WTC11 (cell line): Measurements from ENCODE around the gene CTSA. TPM values are rescaled to one million over a fixed set of nuclear protein-coding genes. Genes with fewer than 3 reads are reported as not detected.
"Not testable (repeated sequence)": the region's sequence is repeated elsewhere in the genome, so short reads cannot be mapped to it uniquely, and the experiment has no call there.

Experiments
- ATAC-seq: fragments of 200-7000 bp; cut with Tn5 transposase; 2 replicates; pipeline ENCODE4 v1.10.0; 2021; ENCODE audit warnings: mild to moderate bottlenecking, moderate library complexity
- CTCF ChIA-PET: fragments of 300-600 bp; sonication (Branson Sonifier 250); formaldehyde crosslinking; loops from one replicate; lab custom pipeline; 2021; ENCODE audit warnings: antibody characterized with exemption; lab: Charles Lee
- POLR2A ChIA-PET: fragments of 350-600 bp; sonication (Branson Sonifier 250); formaldehyde crosslinking; loops from one replicate; lab custom pipeline; 2021; ENCODE audit warnings: antibody characterized with exemption; lab: Charles Lee
- DNase-seq: peaks from one replicate; pipeline ENCODE4 v3.0.0; 2021; ENCODE audit warnings: low spot score
- H3K27ac Mint-ChIP-seq: 2 replicates; pipeline ENCODE4 v1.8.0; 2021; ENCODE audit warnings: mixed read lengths
- H3K27me3 Mint-ChIP-seq: 2 replicates; pipeline ENCODE4 v1.8.0; 2021; ENCODE audit warnings: low read depth, mild to moderate bottlenecking, moderate library complexity, mixed read lengths
- H3K36me3 Mint-ChIP-seq: 2 replicates; pipeline ENCODE4 v1.8.0; 2021; ENCODE audit warnings: mixed read lengths
- H3K4me1 Mint-ChIP-seq: 2 replicates; pipeline ENCODE4 v1.8.0; 2022; ENCODE audit warnings: mixed read lengths
- H3K4me3 Mint-ChIP-seq: 2 replicates; pipeline ENCODE4 v1.8.0; 2021; ENCODE audit warnings: mild to moderate bottlenecking, moderate library complexity, mixed read lengths
- H3K9me3 Mint-ChIP-seq: 2 replicates; pipeline ENCODE4 v1.8.0; 2021; ENCODE audit warnings: mixed read lengths
- ATF1 ChIP-seq: sonication (generic); formaldehyde crosslinking; IDR thresholded peaks from 2 replicates; pipeline ENCODE4 v1.8.1; 2023; ENCODE audit warnings: mild to moderate bottlenecking, moderate library complexity, missing genetic modification reagents
- CDX4 ChIP-seq: fragments of 250-450 bp; sonication (Bioruptor Pico); IDR thresholded peaks from 2 replicates; pipeline ENCODE4 v1.9.0; 2021; ENCODE audit warnings: moderate library complexity, mild to moderate bottlenecking, inconsistent platforms, borderline replicate concordance
- CREM ChIP-seq: sonication (generic); formaldehyde crosslinking; IDR thresholded peaks from 2 replicates; pipeline ENCODE4 v1.8.1; 2022; ENCODE audit warnings: mild to moderate bottlenecking, missing genetic modification reagents, moderate library complexity
- CTCF ChIP-seq: fragments of 200-600 bp; IDR thresholded peaks from 2 replicates; pipeline ENCODE4 v1.8.0; 2022; ENCODE audit warnings: antibody characterized with exemption
- E2F1 ChIP-seq: sonication (generic); formaldehyde crosslinking; IDR thresholded peaks from 2 replicates; pipeline ENCODE4 v1.8.0; 2022; ENCODE audit warnings: mild to moderate bottlenecking, missing genetic modification reagents
- E2F5 ChIP-seq: sonication (generic); formaldehyde crosslinking; IDR thresholded peaks from 2 replicates; pipeline ENCODE4 v1.8.1; 2022; ENCODE audit warnings: mild to moderate bottlenecking, moderate library complexity, missing genetic modification reagents
- ELF4 ChIP-seq: sonication (generic); formaldehyde crosslinking; IDR thresholded peaks from 2 replicates; pipeline ENCODE4 v1.8.1; 2022; ENCODE audit warnings: low read depth, mild to moderate bottlenecking, moderate library complexity, missing genetic modification reagents
- FOXK1 ChIP-seq: sonication (generic); formaldehyde crosslinking; IDR thresholded peaks from 2 replicates; pipeline ENCODE4 v1.8.0; 2022; ENCODE audit warnings: mild to moderate bottlenecking, moderate library complexity, missing genetic modification reagents
- IRF2 ChIP-seq: sonication (generic); formaldehyde crosslinking; IDR thresholded peaks from 2 replicates; pipeline ENCODE4 v1.8.0; 2022; ENCODE audit warnings: low read depth, missing genetic modification reagents, borderline replicate concordance
- NR2C2 ChIP-seq: sonication (generic); formaldehyde crosslinking; IDR thresholded peaks from 2 replicates; pipeline ENCODE4 v1.8.0; 2022; ENCODE audit warnings: mild to moderate bottlenecking, missing genetic modification reagents
- PRDM15 ChIP-seq: sonication (generic); formaldehyde crosslinking; IDR thresholded peaks from 2 replicates; pipeline ENCODE4 v1.8.0; 2022; ENCODE audit warnings: missing genetic modification reagents
- RORB ChIP-seq: fragments of 250-450 bp; sonication (Bioruptor Pico); IDR thresholded peaks from 2 replicates; pipeline ENCODE4 v1.9.0; 2021; ENCODE audit warnings: mild to moderate bottlenecking
- SMAD3 ChIP-seq: sonication (generic); formaldehyde crosslinking; IDR thresholded peaks from 2 replicates; pipeline ENCODE4 v1.8.0; 2022; ENCODE audit warnings: missing genetic modification reagents, mild to moderate bottlenecking, borderline replicate concordance
- ZNF317 ChIP-seq: sonication (generic); formaldehyde crosslinking; IDR thresholded peaks from 2 replicates; pipeline ENCODE4 v1.8.1; 2023; ENCODE audit warnings: low read depth, mild to moderate bottlenecking, moderate library complexity, missing genetic modification reagents, borderline replicate concordance
- total RNA-seq: library from RNA; stranded (reverse); gene quantifications from 3 replicates; pipeline ENCODE4 v1.2.3, GENCODE V29; 2021

CTSA gene
- total RNA-seq, 1 experiment from 2014 or later, result 48.3 TPM

- Mint-ChIP-seq H3K4me3 (no peak overlapping the region), H3K4me1 (peaks cover 8% of the 10 kb centered on the region; the same call in 1 of the 2 replicates), H3K27ac (peak overlapping the region; percentile 32), H3K36me3 (0 out of 2 replicates have a peak, but pooled peaks cover 2% of the 10 kb centered on the region), H3K9me3 (no peaks in the 10 kb centered on the region), H3K27me3 (no peaks in the 10 kb centered on the region)
- POLR2A ChIA-PET, result interaction anchor here (0.7 kb wide), 1 partner anchor 32 kb away, joined by 3 read pairs; no protein-coding TSS in a partner anchor
- TF ChIP-seq CREM (CRISPR knock-in tag) (no peak), CDX4 (no peak), ATF1 (CRISPR knock-in tag) (no peak), E2F5 (CRISPR knock-in tag) (no peak), ZNF317 (CRISPR knock-in tag) (no peak), RORB (CRISPR knock-in tag) (no peak), ELF4 (no peak), PRDM15 (CRISPR knock-in tag) (no peak), E2F1 (CRISPR knock-in tag) (no peak), NR2C2 (no peak), IRF2 (CRISPR knock-in tag) (no peak), SMAD3 (CRISPR knock-in tag) (no peak), FOXK1 (no peak), CTCF (no peak)
- DNase-seq, result no peak
- CTCF ChIA-PET, result interaction anchor here (0.5 to 1.4 kb wide), 4 partner anchors 37 to 201 kb away, joined by 3 to 6 read pairs (median 5); no protein-coding TSS in a partner anchor
- no peak for ATAC-seq
Measured at GRCh38 chr20:45927071-45927878, 36.1 kb downstream of the CTSA start.

- H3K27me3 Mint-ChIP-seq, POLR2A ChIA-PET: not testable (repeated sequence)
- CTCF ChIA-PET, result interaction anchor here (1.0 kb wide), 1 partner anchor 38 kb away, joined by 3 read pairs; no protein-coding TSS in a partner anchor
Measured at GRCh38 chr20:45931680-45932079, 40.5 kb downstream of the CTSA start.

More at GRCh38 chr20:45931680-45932079, 40.5 kb downstream of the CTSA start:
- H3K27ac Mint-ChIP-seq, H3K9me3 Mint-ChIP-seq, H3K4me3 Mint-ChIP-seq, DNase-seq, H3K36me3 Mint-ChIP-seq, ATAC-seq: not testable (repeated sequence)
- H3K4me1 Mint-ChIP-seq, result peaks cover 23% of the 10 kb centered on the region
